GM12872 (cell line): ENCODE measurements around the gene FAM50A.

ENCODE experiments used
- TF ChIP-seq, protein P1 (sequence below): IDR thresholded peaks from 3 replicates; pipeline ENCODE4 v1.5.1; 2011; ENCODE audit warnings: low read depth, mild to moderate bottlenecking, low read length, moderate library complexity; ENCODE audit not compliant: insufficient read depth

FAM50A gene

DNA sequence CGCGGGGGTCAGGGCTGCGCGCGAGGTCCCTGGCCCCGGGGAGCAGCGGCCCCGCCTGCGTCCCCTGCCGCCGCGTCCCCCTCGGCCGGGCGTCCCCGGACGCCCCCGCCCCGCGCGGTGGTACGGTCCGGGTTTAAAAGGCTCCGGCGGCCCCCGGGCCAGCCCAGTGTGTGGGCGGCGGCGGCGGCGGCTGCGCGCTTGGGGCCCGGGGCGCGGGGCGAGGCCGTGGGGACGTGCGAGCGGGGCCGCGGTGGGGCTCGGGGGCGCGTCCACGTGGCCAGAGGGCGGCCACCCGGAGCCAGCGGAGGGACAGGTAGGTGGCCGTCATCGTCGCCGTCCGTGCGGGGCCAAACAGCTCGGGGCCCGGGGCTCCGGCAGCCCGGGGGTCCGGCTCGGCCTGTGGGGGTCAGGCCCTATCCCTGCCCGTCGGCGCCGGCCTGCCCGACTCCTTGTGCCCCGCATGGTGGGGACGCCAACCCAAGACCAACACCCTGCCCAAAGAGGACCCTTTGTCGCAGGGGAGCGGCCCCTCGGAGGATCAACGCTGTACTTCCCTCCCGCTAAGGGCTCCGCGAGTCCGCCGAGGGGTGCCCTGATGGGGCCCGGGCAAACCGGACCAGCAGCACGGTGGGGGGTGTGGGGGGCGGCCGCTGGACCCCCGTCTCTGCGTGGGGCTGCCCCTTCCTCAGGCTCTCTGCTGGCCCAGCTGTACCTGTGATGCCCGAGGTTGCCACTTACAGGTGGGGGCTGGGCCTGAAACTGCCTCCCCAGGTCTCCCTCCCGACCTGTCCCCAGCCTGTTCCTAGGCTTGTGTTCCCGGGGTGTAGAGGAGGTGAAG lies 14.4 kb downstream of the FAM50A start, which contains the start of gene PLXNA3:
Gene PLXNA3 (plus strand): TSS at position 166 of the 838 bp plus-strand sequence. CDS start 1,903 bp downstream, outside the sequence.
- TF ChIP-seq, protein P1, sequence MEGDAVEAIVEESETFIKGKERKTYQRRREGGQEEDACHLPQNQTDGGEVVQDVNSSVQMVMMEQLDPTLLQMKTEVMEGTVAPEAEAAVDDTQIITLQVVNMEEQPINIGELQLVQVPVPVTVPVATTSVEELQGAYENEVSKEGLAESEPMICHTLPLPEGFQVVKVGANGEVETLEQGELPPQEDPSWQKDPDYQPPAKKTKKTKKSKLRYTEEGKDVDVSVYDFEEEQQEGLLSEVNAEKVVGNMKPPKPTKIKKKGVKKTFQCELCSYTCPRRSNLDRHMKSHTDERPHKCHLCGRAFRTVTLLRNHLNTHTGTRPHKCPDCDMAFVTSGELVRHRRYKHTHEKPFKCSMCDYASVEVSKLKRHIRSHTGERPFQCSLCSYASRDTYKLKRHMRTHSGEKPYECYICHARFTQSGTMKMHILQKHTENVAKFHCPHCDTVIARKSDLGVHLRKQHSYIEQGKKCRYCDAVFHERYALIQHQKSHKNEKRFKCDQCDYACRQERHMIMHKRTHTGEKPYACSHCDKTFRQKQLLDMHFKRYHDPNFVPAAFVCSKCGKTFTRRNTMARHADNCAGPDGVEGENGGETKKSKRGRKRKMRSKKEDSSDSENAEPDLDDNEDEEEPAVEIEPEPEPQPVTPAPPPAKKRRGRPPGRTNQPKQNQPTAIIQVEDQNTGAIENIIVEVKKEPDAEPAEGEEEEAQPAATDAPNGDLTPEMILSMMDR = no peak

DNA sequence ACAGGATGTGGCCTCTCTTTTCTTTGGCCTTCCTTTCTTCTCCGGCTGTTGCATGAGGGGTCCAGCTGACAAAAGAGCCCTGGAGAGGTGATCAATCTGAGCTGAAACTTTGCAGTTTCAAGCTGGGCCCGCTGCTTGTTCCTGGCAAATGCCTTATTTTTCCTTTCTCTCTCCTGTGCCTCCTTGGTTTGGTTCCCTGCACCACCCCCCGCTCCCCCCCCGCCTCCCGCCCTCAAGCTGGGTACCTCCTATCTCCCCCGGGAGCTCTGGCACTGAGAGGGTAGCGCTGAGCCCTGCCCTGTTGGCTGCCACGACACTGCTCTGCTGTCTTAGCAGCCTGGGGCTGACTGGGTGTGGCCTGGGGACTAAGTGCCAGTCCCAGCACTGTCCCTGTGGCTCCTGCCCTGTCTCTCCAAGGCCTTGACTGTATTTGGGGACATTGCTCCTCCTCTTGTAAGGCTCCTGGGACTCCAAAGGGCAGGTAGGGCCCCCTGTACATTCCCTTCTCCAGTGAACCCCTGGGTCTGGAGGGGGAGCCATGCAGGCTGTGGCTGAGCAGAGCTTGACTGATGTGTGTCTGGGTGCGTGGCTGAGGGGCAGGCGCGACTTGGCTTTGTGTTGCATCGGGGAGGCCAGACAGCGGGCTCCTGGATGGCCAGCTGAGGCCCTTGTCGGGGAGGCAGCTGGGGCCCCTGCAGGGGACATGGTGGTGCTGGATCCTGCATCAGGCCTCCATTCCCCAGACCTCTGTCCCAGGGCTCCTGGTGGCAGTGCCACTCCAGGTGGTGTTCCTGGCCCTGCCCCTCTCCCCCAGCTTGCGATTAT lies 15.2 kb downstream of the FAM50A start:
- TF ChIP-seq, protein P1 = no peak

DNA sequence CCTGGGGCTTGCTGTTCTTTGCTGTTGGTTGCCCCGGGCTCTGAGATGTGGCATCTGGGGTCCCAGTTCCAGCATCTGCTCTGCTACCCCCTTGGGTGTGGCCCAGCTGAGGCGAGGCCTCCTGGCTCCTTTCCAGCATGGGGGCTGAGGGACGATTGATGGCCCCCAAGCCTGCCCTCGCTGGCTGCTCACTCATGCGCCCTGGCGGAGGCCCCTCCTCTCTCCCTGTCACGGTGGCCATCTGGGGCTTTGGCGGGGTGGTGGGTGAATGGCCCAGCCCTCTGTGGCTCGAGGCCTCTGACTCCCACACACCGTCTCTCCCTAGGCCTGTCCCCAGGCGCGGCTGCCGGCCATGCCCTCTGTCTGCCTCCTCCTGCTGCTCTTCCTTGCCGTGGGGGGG lies 15.9 kb downstream of the FAM50A start:
- TF ChIP-seq, protein P1 = no peak

DNA sequence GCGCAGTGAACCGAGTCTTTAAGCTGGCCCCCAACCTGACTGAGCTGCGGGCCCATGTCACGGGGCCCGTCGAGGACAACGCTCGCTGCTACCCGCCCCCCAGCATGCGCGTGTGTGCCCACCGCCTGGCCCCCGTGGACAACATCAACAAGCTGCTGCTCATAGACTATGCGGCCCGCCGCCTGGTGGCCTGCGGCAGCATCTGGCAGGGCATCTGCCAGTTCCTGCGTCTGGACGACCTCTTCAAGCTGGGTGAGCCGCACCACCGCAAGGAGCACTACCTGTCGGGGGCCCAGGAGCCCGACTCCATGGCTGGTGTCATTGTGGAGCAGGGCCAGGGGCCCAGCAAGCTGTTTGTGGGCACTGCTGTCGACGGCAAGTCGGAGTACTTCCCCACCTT lies 16.4 kb downstream of the FAM50A start:
- TF ChIP-seq, protein P1 = no peak

DNA sequence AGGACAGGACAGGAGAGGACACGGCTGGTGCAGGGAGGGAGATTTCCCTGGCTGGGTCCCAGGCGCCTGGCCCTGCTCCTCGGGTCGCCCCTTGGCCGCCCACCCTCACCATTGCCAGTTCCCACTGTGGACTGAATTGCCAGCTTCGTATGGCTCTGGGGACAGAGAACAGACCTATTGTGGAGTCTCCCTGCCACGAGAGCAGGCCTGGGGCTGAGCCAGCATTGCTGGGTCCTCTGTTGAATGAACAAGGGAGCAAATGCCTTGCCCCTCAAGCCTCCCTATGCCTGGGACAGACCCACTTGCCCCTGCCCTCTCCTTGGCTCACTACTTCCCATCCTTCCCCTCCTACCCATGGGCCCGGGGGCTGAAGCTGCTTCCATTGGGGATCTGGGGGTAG lies 18.5 kb downstream of the FAM50A start:
- TF ChIP-seq, protein P1 = no peak

DNA sequence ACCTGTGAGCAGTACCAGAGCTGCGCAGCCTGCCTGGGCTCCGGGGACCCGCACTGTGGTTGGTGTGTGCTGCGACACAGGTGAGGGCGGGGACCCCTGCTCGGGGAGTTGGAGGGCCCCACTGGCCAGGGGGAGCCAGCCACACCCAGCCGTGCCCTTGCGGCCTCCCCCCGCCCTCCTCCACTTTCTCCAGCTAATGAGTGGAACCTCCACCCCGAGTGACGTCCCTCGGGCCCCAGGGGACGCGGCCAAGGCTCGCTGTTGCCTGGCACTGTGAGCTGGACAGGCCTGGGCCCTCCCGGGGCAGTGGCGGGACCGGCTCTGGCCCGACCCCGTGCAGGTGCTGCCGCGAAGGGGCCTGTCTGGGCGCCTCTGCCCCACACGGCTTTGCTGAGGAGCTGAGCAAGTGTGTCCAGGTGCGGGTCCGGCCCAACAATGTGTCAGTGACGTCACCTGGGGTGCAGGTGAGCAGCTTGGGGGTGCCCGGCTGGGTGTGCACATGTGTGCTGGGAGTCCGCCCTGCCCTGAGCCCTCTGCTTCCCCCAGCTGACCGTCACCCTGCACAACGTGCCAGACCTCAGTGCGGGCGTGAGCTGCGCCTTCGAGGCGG lies 19.8 kb downstream of the FAM50A start:
- TF ChIP-seq, protein P1 = no peak

DNA sequence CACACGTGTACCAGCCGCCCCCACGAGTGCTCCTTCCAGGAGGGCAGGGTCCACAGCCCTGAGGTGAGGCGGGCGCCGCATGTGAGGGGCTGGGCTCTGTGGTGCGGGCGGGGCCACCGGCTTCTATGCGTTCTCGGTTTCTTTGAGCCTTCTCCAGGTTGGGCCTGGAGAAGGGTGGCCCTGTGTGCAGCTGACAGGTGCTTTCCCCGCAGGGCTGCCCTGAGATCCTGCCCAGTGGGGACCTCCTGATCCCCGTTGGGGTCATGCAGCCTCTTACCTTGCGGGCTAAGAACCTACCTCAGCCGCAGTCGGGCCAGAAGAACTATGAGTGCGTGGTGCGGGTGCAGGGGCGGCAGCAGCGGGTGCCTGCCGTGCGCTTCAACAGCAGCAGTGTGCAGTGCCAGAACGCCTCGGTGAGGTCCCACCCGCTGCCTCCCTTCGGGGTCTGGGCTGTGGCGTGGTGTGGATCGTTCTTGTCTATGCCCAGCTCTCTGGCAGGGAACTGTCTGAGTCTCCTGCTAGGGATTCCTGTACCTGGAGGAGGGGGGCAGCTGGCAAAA lies 20.9 kb downstream of the FAM50A start:
- TF ChIP-seq, protein P1 = no peak
